Progenitor cell of endocrine pancreas (in vitro differentiated cells): ENCODE measurements around the gene JCHAIN. TPM values are rescaled to one million over a fixed set of nuclear protein-coding genes. Genes with fewer than 3 reads are reported as not detected.
A peak's percentile ranks its signal among the peaks of the same experiment; 100 is the strongest.
"Not testable (repeated sequence)": the region's sequence is repeated elsewhere in the genome, so short reads cannot be mapped to it uniquely, and the experiment has no call there.

ENCODE experiments used
- DNase-seq: peaks from one replicate; pipeline ENCODE4 v3.0.0; 2021; ENCODE audit warnings: low spot score; ENCODE audit not compliant: unreplicated experiment
- H3K27ac Mint-ChIP-seq: 2 replicates; pipeline ENCODE4 v1.8.0; 2021; ENCODE audit warnings: mild to moderate bottlenecking, moderate library complexity, mixed read lengths
- H3K27me3 Mint-ChIP-seq: 2 replicates; pipeline ENCODE4 v1.8.0; 2021; ENCODE audit warnings: mixed read lengths
- H3K36me3 Mint-ChIP-seq: 2 replicates; pipeline ENCODE4 v1.8.0; 2022; ENCODE audit warnings: mixed read lengths; ENCODE audit not compliant: insufficient read depth
- H3K4me1 Mint-ChIP-seq: 2 replicates; pipeline ENCODE4 v1.8.0; 2021; ENCODE audit warnings: low read depth, mixed read lengths
- H3K4me3 Mint-ChIP-seq: 2 replicates; pipeline ENCODE4 v1.8.0; 2021; ENCODE audit warnings: low read depth, mild to moderate bottlenecking, moderate library complexity, mixed read lengths
- H3K9me3 Mint-ChIP-seq: 2 replicates; pipeline ENCODE4 v1.8.0; 2021; ENCODE audit warnings: low read depth, mixed read lengths
- CTCF ChIP-seq: fragments of 200-600 bp; sonication (generic); IDR thresholded peaks from one replicate; pipeline ENCODE4 v1.5.0; 2021; ENCODE audit warnings: antibody characterized with exemption, mild to moderate bottlenecking; ENCODE audit not compliant: unreplicated experiment
- total RNA-seq: library from RNA; stranded (reverse); gene quantifications from 2 replicates; pipeline ENCODE4 v1.2.1, GENCODE V29; 2021

JCHAIN gene
- total RNA-seq, 1 donor from 2014 or later, result not detected

DNA sequence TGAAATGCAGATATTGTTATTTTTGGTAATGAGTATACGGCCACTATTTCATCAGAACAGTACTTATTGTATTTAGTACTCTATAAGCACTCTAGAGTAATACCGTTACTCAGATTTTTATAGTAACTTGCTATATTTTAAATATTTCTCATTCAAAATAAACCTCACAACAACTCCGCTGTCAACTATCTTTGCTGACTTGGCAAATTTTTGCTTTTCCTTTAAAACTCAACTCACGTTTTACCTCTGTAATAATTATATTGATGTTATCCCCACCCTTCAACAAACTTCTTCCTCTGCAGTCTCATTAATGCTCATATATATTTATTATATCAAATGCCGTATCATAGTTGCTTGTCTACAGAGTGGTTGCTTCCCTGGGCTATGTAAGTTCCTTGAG lies 9.0 kb downstream of the JCHAIN start:
- DNase-seq, result no peak
- H3K4me1 Mint-ChIP-seq, result peaks cover 3% of the 10 kb centered on the region
- H3K27ac Mint-ChIP-seq, result no peak overlapping the region
- no peaks in the 10 kb centered on the region for H3K27me3 Mint-ChIP-seq
- H3K9me3 Mint-ChIP-seq, result no peaks in the 10 kb centered on the region
- H3K36me3 Mint-ChIP-seq, result no peaks in the 10 kb centered on the region
- no peak for TF ChIP-seq CTCF
- H3K4me3 Mint-ChIP-seq, result no peak overlapping the region

DNA sequence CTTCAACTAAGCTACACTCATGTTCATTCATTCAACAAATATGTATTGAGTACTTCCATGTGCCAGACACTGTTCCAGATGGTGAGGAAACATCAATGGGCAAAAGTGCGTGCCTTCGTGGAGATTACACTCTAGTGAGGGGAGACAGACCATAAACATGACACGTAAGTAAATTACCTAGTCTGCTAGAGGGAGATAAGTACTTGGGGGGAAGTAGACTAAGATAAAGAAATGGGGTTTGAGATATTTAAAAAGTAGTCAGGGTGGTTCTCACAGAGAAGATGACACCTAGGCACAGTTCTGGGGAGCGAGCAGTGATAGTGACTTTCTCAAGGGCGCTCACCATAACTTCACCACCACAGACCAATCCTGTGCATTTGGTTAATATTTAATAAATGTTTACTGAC lies 11.7 kb downstream of the JCHAIN start:
- no peak for DNase-seq
- no peak for TF ChIP-seq CTCF
- H3K9me3 Mint-ChIP-seq, result no peaks in the 10 kb centered on the region
- H3K36me3 Mint-ChIP-seq, result no peaks in the 10 kb centered on the region
- H3K4me1 Mint-ChIP-seq, result peaks cover 3% of the 10 kb centered on the region
- H3K4me3 Mint-ChIP-seq, result no peak overlapping the region
- H3K27ac Mint-ChIP-seq, result no peak overlapping the region
- H3K27me3 Mint-ChIP-seq, result no peaks in the 10 kb centered on the region

GRCh38 chr4:70651864-70652506 lies 14.3 kb downstream of the JCHAIN start:
- DNase-seq, result no peak
- H3K27me3 Mint-ChIP-seq, result no peaks in the 10 kb centered on the region
- TF ChIP-seq CTCF, result peak; percentile 66
- no peaks in the 10 kb centered on the region for H3K36me3 Mint-ChIP-seq
- no peak overlapping the region for H3K27ac Mint-ChIP-seq
- no peak overlapping the region for H3K4me3 Mint-ChIP-seq
- no peaks in the 10 kb centered on the region for H3K9me3 Mint-ChIP-seq
- peaks cover 3% of the 10 kb centered on the region for H3K4me1 Mint-ChIP-seq

- DNase-seq, H3K4me3 Mint-ChIP-seq, H3K9me3 Mint-ChIP-seq, H3K4me1 Mint-ChIP-seq, H3K27me3 Mint-ChIP-seq, H3K27ac Mint-ChIP-seq, H3K36me3 Mint-ChIP-seq: not testable (repeated sequence)
Observed at GRCh38 chr4:70650741-70651140, 15.6 kb downstream of the JCHAIN start.

- H3K4me1 Mint-ChIP-seq, result peaks cover 10% of the 10 kb centered on the region
- H3K27me3 Mint-ChIP-seq, result no peaks in the 10 kb centered on the region
- H3K27ac Mint-ChIP-seq, result no peak overlapping the region
- H3K4me3 Mint-ChIP-seq, result no peak overlapping the region
- DNase-seq, result no peak
- TF ChIP-seq CTCF, result no peak
- peaks cover 2% of the 10 kb centered on the region for H3K9me3 Mint-ChIP-seq
- no peaks in the 10 kb centered on the region for H3K36me3 Mint-ChIP-seq
Observed at GRCh38 chr4:70640192-70640591, 26.1 kb downstream of the JCHAIN start.

- Mint-ChIP-seq H3K27me3 (no peaks in the 10 kb centered on the region), H3K4me1 (peaks cover 10% of the 10 kb centered on the region), H3K9me3 (peaks cover 2% of the 10 kb centered on the region), H3K27ac (no peak overlapping the region), H3K4me3 (no peak overlapping the region), H3K36me3 (no peaks in the 10 kb centered on the region)
- no peak for DNase-seq
- TF ChIP-seq CTCF, result no peak
Observed at GRCh38 chr4:70637239-70637913, 28.9 kb downstream of the JCHAIN start.
